Activated naive CD8-positive, alpha-beta T cell (primary cell): ENCODE data around the gene SLC1A5.
A peak's percentile ranks its signal among the peaks of the same experiment; 100 is the strongest.

ENCODE experiments used
- H3K27ac Mint-ChIP-seq: one replicate; pipeline ENCODE4 v1.8.0; 2021; ENCODE audit warnings: mixed read lengths
- H3K27me3 Mint-ChIP-seq: one replicate; pipeline ENCODE4 v1.8.0; 2021; ENCODE audit warnings: mixed read lengths
- H3K36me3 Mint-ChIP-seq: one replicate; pipeline ENCODE4 v1.8.0; 2021; ENCODE audit warnings: mixed read lengths
- H3K4me1 Mint-ChIP-seq: one replicate; pipeline ENCODE4 v1.8.0; 2021; ENCODE audit warnings: low read depth, mixed read lengths
- H3K4me3 Mint-ChIP-seq: one replicate; pipeline ENCODE4 v1.8.0; 2021; ENCODE audit warnings: mild to moderate bottlenecking, mixed read lengths
- H3K9me3 Mint-ChIP-seq: one replicate; pipeline ENCODE4 v1.8.0; 2021; ENCODE audit warnings: low read depth, mixed read lengths

The SLC1A5 gene

GRCh38 chr19:46731007-46731501 is 57.3 kb downstream of the SLC1A5 start:
- no peak overlapping the region for H3K4me3 Mint-ChIP-seq
- H3K36me3 Mint-ChIP-seq, result no peaks in the 10 kb centered on the region
- H3K27me3 Mint-ChIP-seq, result no peaks in the 10 kb centered on the region
- H3K9me3 Mint-ChIP-seq, result no peaks in the 10 kb centered on the region
- H3K4me1 Mint-ChIP-seq, result peaks cover 10% of the 10 kb centered on the region
- H3K27ac Mint-ChIP-seq, result peak overlapping the region; percentile 34

- Mint-ChIP-seq H3K4me1 (peaks cover 10% of the 10 kb centered on the region), H3K27me3 (no peaks in the 10 kb centered on the region), H3K36me3 (no peaks in the 10 kb centered on the region), H3K4me3 (no peak overlapping the region), H3K9me3 (no peaks in the 10 kb centered on the region), H3K27ac (no peak overlapping the region)
These were observed 57.8 kb downstream of the SLC1A5 start for GRCh38 chr19:46730595-46730994.

- Mint-ChIP-seq H3K4me1 (peaks cover 10% of the 10 kb centered on the region), H3K27me3 (no peaks in the 10 kb centered on the region), H3K4me3 (no peak overlapping the region), H3K36me3 (no peaks in the 10 kb centered on the region), H3K27ac (no peak overlapping the region), H3K9me3 (no peaks in the 10 kb centered on the region)
These were observed 58.2 kb downstream of the SLC1A5 start for GRCh38 chr19:46730187-46730586.

GRCh38 chr19:46729696-46730095 is 58.7 kb downstream of the SLC1A5 start:
- H3K36me3 Mint-ChIP-seq, result no peaks in the 10 kb centered on the region
- H3K4me1 Mint-ChIP-seq, result peaks cover 10% of the 10 kb centered on the region
- H3K27ac Mint-ChIP-seq, result no peak overlapping the region
- no peaks in the 10 kb centered on the region for H3K9me3 Mint-ChIP-seq
- no peaks in the 10 kb centered on the region for H3K27me3 Mint-ChIP-seq
- no peak overlapping the region for H3K4me3 Mint-ChIP-seq

- no peaks in the 10 kb centered on the region for H3K36me3 Mint-ChIP-seq
- no peaks in the 10 kb centered on the region for H3K9me3 Mint-ChIP-seq
- H3K4me3 Mint-ChIP-seq, result no peak overlapping the region
- peaks cover 10% of the 10 kb centered on the region for H3K4me1 Mint-ChIP-seq
- H3K27me3 Mint-ChIP-seq, result no peaks in the 10 kb centered on the region
- H3K27ac Mint-ChIP-seq, result peak overlapping the region; percentile 41
These were observed 59.6 kb downstream of the SLC1A5 start for GRCh38 chr19:46728693-46729339.

GRCh38 chr19:46728208-46728607 is 60.2 kb downstream of the SLC1A5 start:
- Mint-ChIP-seq H3K27ac (no peak overlapping the region), H3K9me3 (no peaks in the 10 kb centered on the region), H3K36me3 (no peaks in the 10 kb centered on the region), H3K27me3 (no peaks in the 10 kb centered on the region), H3K4me3 (no peak overlapping the region), H3K4me1 (peaks cover 12% of the 10 kb centered on the region)

GRCh38 chr19:46727757-46728156 is 60.6 kb downstream of the SLC1A5 start:
- Mint-ChIP-seq H3K36me3 (no peaks in the 10 kb centered on the region), H3K27me3 (no peaks in the 10 kb centered on the region), H3K27ac (no peak overlapping the region), H3K9me3 (no peaks in the 10 kb centered on the region), H3K4me3 (no peak overlapping the region), H3K4me1 (peaks cover 12% of the 10 kb centered on the region)

- Mint-ChIP-seq H3K36me3 (no peaks in the 10 kb centered on the region), H3K27ac (no peak overlapping the region), H3K4me1 (peaks cover 13% of the 10 kb centered on the region), H3K4me3 (no peak overlapping the region), H3K27me3 (no peaks in the 10 kb centered on the region), H3K9me3 (no peaks in the 10 kb centered on the region)
These were observed 61.4 kb downstream of the SLC1A5 start for GRCh38 chr19:46726971-46727501.

- no peak overlapping the region for H3K4me3 Mint-ChIP-seq
- no peaks in the 10 kb centered on the region for H3K9me3 Mint-ChIP-seq
- no peak overlapping the region for H3K27ac Mint-ChIP-seq
- no peaks in the 10 kb centered on the region for H3K36me3 Mint-ChIP-seq
- no peaks in the 10 kb centered on the region for H3K27me3 Mint-ChIP-seq
- H3K4me1 Mint-ChIP-seq, result peaks cover 14% of the 10 kb centered on the region
These were observed 61.8 kb downstream of the SLC1A5 start for GRCh38 chr19:46726551-46726950.

GRCh38 chr19:46725859-46726393 is 62.5 kb downstream of the SLC1A5 start:
- Mint-ChIP-seq H3K9me3 (no peaks in the 10 kb centered on the region), H3K4me1 (peaks cover 14% of the 10 kb centered on the region), H3K36me3 (no peaks in the 10 kb centered on the region), H3K27me3 (no peaks in the 10 kb centered on the region), H3K4me3 (no peak overlapping the region), H3K27ac (no peak overlapping the region)

- no peaks in the 10 kb centered on the region for H3K9me3 Mint-ChIP-seq
- no peak overlapping the region for H3K4me3 Mint-ChIP-seq
- H3K4me1 Mint-ChIP-seq, result peaks cover 16% of the 10 kb centered on the region
- H3K27ac Mint-ChIP-seq, result no peak overlapping the region
- H3K27me3 Mint-ChIP-seq, result no peaks in the 10 kb centered on the region
- H3K36me3 Mint-ChIP-seq, result no peaks in the 10 kb centered on the region
These were observed 63.2 kb downstream of the SLC1A5 start for GRCh38 chr19:46725036-46725820.
